GM12872 (cell line): ENCODE data around the gene TRH.

Experiments used
- TF ChIP-seq, protein P1 (sequence below): IDR thresholded peaks from 3 replicates; pipeline ENCODE4 v1.5.1; 2011; ENCODE audit warnings: low read depth, mild to moderate bottlenecking, low read length, moderate library complexity; ENCODE audit not compliant: insufficient read depth

The TRH gene

DNA sequence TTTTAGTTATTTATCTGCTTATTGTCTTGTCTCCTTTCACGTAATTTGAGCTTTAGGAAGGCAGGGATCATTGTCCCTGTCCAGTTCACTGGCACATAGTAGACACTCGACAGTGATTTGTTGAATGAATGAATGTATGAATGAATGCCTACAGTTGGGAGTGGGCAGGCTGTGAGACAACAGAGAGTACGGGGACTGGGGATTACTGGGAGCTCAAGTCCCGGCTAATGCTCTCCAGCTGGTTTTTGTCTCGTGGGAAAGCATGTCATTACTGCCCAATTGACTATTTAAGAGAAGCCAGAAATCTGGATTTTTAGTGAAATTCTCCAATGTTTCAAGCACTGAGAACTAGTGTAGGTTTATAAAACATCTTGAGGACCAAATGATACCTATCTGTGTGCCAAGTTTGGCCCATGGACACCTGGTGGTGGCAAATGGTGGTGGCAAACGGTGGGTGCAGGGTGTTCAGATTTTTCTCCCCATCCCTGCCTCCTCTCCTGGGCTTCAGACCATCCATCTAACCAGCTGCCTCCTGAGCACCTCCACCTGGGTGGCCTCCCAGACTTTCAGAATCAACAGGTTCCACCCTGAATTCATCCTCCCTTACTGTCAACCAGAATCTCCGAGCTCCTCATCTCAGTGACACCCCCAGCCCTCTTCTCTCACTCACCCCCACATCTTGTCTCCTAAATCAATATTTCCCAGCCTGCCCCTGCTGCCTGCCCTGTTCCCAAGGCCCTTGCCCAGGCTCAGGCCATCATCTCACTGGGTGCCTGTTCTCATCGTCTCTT, 36.2 kb upstream of the TRH start:
- TF ChIP-seq, protein P1, sequence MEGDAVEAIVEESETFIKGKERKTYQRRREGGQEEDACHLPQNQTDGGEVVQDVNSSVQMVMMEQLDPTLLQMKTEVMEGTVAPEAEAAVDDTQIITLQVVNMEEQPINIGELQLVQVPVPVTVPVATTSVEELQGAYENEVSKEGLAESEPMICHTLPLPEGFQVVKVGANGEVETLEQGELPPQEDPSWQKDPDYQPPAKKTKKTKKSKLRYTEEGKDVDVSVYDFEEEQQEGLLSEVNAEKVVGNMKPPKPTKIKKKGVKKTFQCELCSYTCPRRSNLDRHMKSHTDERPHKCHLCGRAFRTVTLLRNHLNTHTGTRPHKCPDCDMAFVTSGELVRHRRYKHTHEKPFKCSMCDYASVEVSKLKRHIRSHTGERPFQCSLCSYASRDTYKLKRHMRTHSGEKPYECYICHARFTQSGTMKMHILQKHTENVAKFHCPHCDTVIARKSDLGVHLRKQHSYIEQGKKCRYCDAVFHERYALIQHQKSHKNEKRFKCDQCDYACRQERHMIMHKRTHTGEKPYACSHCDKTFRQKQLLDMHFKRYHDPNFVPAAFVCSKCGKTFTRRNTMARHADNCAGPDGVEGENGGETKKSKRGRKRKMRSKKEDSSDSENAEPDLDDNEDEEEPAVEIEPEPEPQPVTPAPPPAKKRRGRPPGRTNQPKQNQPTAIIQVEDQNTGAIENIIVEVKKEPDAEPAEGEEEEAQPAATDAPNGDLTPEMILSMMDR = peak; percentile 35

DNA sequence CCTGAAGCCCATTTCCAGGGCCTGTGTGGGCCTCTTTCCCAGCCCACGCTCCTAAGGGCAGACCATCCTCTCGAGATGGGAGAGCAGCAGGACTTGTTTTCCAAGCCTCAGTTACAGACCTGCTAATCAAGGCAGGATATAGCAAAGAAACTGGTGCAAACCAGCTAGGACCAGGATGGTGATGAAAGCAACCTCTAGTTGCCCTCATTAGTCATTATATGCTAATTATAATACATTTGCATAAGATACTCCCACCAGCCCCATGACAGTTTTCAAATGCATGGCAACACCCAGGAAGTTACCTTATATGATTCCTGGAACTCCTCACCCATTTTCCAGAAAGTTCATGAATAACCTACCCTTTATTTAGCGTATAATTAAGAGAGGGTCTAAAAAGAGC, 34.4 kb upstream of the TRH start:
- TF ChIP-seq, protein P1 = no peak

DNA sequence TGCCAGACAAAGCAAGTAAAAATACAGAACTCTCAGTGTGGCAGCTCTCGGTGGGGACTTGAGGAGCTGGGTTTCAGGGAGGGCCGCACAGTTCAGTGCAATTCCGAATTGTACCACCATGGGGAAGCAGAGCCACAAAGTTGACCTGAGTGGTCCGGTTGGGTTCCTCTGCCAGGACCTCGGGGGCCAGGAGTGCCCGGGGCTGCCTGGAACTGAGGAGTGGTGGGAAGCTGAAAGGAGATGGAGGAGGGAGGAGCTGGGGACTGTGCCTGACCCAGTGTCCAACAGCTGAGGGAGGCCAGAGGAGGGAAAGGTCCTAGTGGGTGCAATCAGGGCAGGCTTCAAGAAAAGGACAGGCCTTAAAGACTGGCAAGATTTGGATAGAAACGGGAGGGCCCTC, 32.2 kb upstream of the TRH start:
- TF ChIP-seq, protein P1 = peak; percentile 78

DNA sequence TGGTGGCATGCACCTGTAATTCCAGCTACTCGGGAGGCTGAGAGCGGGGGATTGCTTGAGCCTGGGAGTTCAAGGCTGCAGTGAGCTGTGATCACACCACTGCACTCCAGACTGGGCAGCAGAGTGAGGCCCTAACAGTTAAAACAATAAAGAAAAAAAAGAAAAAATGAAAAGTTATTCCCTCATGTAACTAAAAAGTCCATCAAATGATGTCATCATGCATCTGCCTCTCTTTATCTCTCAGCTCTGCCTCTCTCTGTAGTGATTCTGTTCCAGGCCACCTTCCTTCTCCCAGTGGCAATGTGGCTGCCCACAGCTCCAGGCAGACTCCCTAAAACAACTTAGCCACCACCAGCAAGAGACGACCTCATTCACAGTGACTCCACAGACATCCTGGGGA, 31.5 kb upstream of the TRH start:
- TF ChIP-seq, protein P1 = no peak

DNA sequence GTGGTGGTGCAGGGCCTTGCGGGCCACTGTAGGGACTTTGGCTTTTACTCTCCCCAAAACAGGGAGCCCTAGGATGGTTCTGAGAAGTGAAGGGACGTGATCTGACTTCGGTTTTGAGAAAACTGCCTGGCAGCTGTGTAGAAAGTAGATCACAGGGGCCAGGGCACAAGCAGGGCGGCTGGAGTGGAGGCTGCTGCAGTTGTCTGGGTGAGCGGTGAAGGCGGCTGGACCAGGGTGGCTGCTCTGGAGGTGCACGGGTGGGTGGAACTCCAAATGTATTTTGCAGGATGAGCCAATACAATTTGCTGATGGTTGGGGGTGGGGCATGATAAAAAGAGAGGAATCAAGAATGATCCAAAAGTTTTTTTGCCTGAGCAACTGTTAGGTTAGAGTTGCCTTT, 29.8 kb upstream of the TRH start:
- TF ChIP-seq, protein P1 = no peak

DNA sequence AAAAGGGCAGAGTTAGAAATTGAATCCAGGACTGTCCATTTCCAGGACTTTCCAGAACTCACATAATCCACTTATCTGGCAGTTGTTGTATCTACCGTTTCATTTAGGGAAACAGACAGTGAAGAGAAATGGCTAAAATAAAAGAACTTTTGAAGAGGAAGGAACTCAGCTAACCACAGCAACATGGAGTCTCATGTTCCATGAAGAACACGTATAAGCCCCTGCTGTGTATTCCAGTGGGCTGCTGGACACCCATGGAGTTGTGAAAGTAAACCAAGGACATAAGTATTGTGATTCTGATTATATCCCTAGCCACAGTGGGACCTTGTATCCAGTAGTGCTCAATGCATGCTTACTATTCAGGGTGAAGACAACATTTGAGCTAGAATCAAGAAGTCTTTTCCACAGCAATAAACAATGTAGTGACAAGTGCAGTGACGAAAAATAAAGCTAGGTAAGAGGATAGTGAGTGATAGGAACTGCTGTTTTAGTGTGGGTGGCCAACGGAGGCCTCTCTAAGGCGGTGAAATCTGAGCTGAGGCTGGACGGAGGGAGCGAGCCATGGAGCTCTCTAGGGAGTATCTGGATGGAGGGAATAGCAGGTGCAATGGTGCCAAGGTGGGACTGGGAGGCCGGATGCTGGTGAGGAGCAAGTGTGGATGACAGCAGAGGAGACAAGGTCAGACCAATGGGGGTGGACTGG, 26.8 kb upstream of the TRH start:
- TF ChIP-seq, protein P1 = no peak

DNA sequence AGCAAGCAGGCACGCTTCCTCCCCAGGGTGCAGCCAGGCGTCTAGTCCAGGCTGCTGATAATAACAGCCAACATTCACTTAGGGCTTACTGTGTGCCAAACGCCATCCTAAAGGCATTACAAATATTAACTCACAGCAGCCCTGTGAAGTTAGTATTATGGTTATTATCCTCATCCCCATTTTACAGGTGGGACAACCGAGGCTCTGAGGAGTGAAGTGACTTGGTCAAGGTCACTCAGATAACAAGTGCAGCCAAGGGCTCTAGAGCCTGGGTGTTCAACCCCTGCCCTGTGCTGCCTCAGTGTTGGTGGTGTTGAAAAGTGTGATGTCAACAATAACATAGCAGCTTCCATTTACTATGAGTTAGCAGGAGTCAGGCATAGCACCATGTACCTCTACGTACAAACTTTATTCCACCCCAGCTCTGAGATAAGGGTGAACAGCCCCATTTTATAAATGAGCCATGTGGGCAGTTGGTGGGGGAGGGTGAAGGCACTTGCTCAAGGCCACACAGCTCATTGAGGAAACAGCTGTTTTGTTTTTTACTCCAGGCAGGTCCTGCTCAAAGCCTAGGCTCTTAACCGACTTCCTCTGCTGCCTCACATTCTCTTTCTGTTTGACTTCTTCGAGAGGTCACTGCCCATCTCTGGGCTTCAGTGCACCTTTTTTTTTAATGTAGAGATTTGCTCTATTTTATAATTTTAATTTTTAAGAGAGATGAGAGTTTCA, 24.0 kb upstream of the TRH start:
- TF ChIP-seq, protein P1 = no peak
